Keratinocyte (primary cell): ENCODE data around the gene MUC15. TPM values are rescaled to one million over a fixed set of nuclear protein-coding genes. Genes with fewer than 3 reads are reported as not detected.

ENCODE experiments used
- DNase-seq: peaks from one replicate; pipeline ENCODE4 v3.0.0-alpha.2; 2011; ENCODE audit warnings: low read depth, missing footprints, low spot score
- FAIRE-seq: peaks from 2 replicates; lab custom pipeline; 2011; peaks lifted over from hg19 to GRCh38; lab: Jason Lieb, UNC
- H2AFZ ChIP-seq: 2 replicates; pipeline ENCODE4 v1.6.0; 2012; ENCODE audit warnings: low read length, control low read depth, inconsistent platforms; ENCODE audit not compliant: control insufficient read depth
- H3K27ac ChIP-seq: 2 replicates; pipeline ENCODE4 v1.5.1; 2011; ENCODE audit warnings: low read length; ENCODE audit not compliant: control insufficient read depth, insufficient read depth
- H3K27me3 ChIP-seq: 3 replicates; pipeline ENCODE4 v1.6.0; 2011; ENCODE audit warnings: low read length; ENCODE audit not compliant: control insufficient read depth, insufficient read depth; ENCODE audit errors: extremely low read depth
- H3K36me3 ChIP-seq, 2 experiments: 2 replicates in 1 of 2; 3 replicates in 1 of 2; pipeline ENCODE4 v1.5.1; 2011; ENCODE audit warnings: low read length in 2 of 2, mild to moderate bottlenecking in 1 of 2; ENCODE audit not compliant: control insufficient read depth in 2 of 2, insufficient read depth in 2 of 2; ENCODE audit errors: extremely low read depth in 1 of 2
- H3K4me1 ChIP-seq: 3 replicates; pipeline ENCODE4 v1.5.1; 2011; ENCODE audit warnings: low read length; ENCODE audit not compliant: control insufficient read depth, insufficient read depth; ENCODE audit errors: extremely low read depth
- H3K4me2 ChIP-seq: 3 replicates; pipeline ENCODE4 v1.6.0; 2011; ENCODE audit warnings: low read depth, low read length; ENCODE audit not compliant: control insufficient read depth, insufficient read depth; ENCODE audit errors: extremely low read depth
- H3K4me3 ChIP-seq, 3 experiments: fragments of 200-600 bp in 1 of 3; sonication (generic) in 1 of 3; 2 replicates in 2 of 3; 3 replicates in 1 of 3; pipeline ENCODE4 v1.5.1; 2011 to 2016; ENCODE audit warnings: low read length in 3 of 3, mild to moderate bottlenecking in 3 of 3, control low read depth in 2 of 3, inconsistent platforms in 1 of 3, low read depth in 1 of 3, mixed read lengths in 1 of 3, mixed run types in 1 of 3, moderate library complexity in 1 of 3; ENCODE audit not compliant: control insufficient read depth in 2 of 3, insufficient read depth in 2 of 3; ENCODE audit errors: extremely low read depth in 1 of 3
- H3K79me2 ChIP-seq: 2 replicates; pipeline ENCODE4 v1.6.0; 2012; ENCODE audit warnings: low read length; ENCODE audit not compliant: control insufficient read depth, insufficient read depth
- H3K9ac ChIP-seq: 3 replicates; pipeline ENCODE4 v1.6.0; 2011; ENCODE audit warnings: low read length; ENCODE audit not compliant: control insufficient read depth, insufficient read depth; ENCODE audit errors: extremely low read depth
- H3K9me1 ChIP-seq: 3 replicates; pipeline ENCODE4 v1.6.0; 2011; ENCODE audit warnings: low read length; ENCODE audit not compliant: control insufficient read depth, insufficient read depth; ENCODE audit errors: extremely low read depth
- H3K9me3 ChIP-seq: 2 replicates; pipeline ENCODE4 v1.5.1; 2012; ENCODE audit warnings: low read depth, low read length; ENCODE audit not compliant: control insufficient read depth
- H4K20me1 ChIP-seq: 3 replicates; pipeline ENCODE4 v1.6.0; 2011; ENCODE audit warnings: low read length; ENCODE audit not compliant: control insufficient read depth, insufficient read depth; ENCODE audit errors: extremely low read depth
- EZH2 ChIP-seq: IDR thresholded peaks from one replicate; pipeline ENCODE4 v1.6.1; 2012; ENCODE audit warnings: inconsistent platforms, mild to moderate bottlenecking, low read length, moderate library complexity
- dilution Hi-C: fragments of 300-500 bp; cut with MboI; formaldehyde crosslinking; loops from one replicate; pipeline ENCODE4 v1.7.0; 2020; ENCODE audit warnings: low sequenced_read_pairs; ENCODE audit not compliant: extremely low pct_ligation_motif_present
- polyA plus RNA-seq, 5 experiments: library from polyadenylated mRNA; depleted of rRNA in 3 of 5; stranded (reverse) in 3 of 5; stranded (forward) in 1 of 5; unstranded in 1 of 5; fragments of >200 nt; gene quantifications; 1 replicate in 1 of 5; 2 replicates in 3 of 5; 3 replicates in 1 of 5; pipeline versions ENCODE4 v1.2.1 to v1.2.3, GENCODE V29; 2011 to 2012; ENCODE audit warnings: missing spikeins in 2 of 5, low read depth in 1 of 5, low replicate concordance in 1 of 5
- TF ChIP-seq, protein P1 (sequence below), 3 experiments: IDR thresholded peaks in 1 of 3; conservative IDR thresholded peaks in 1 of 3; optimal IDR thresholded peaks in 1 of 3; 2 replicates in 2 of 3; 3 replicates in 1 of 3; pipeline versions ENCODE3 to v1.5.1; 2011; ENCODE audit warnings: low read length in 3 of 3, mild to moderate bottlenecking in 3 of 3, moderate library complexity in 2 of 3, control low read depth in 1 of 3, inconsistent platforms in 1 of 3; ENCODE audit not compliant: insufficient read depth in 2 of 3; ENCODE audit errors: extremely low read depth in 1 of 3

Gene MUC15
- polyA plus RNA-seq, 1 donor (not counting 4 experiments of a cell fraction or from before 2014, with no cell fraction given) = 1.5 TPM

DNA sequence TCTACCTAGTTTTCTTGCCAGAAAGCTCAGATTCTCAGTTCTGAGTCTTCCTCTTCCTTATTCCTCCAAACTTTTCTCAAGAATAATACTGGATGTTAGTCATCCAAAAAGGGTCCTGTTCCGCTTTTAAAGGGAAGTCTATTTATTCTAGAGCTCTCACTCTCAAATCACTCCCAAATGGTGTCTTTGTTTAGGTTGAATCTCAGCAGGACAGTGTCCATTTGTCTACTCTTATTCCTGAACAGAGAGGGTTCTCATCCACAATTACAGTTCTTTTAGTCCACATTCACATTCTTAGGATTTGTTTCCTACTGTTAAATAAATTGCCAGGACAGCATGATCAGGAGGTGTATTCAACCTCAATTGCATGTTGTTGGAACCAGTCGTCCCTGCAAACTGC, 61.3 kb downstream of the MUC15 start:
- H3K36me3 ChIP-seq = no peaks in the 10 kb centered on the region
- FAIRE-seq (no peak), DNase-seq (no peak)
- H3K79me2 ChIP-seq = no peaks in the 10 kb centered on the region
- no peak overlapping the region for H3K9ac ChIP-seq
- no peak overlapping the region for H3K4me3 ChIP-seq
- H3K9me1 ChIP-seq = no peaks in the 10 kb centered on the region
- H3K27me3 ChIP-seq = no peaks in the 10 kb centered on the region
- H2AFZ ChIP-seq = no peak overlapping the region
- H3K4me1 ChIP-seq = no peaks in the 10 kb centered on the region
- H3K4me2 ChIP-seq = no peak overlapping the region
- TF ChIP-seq, protein P1, sequence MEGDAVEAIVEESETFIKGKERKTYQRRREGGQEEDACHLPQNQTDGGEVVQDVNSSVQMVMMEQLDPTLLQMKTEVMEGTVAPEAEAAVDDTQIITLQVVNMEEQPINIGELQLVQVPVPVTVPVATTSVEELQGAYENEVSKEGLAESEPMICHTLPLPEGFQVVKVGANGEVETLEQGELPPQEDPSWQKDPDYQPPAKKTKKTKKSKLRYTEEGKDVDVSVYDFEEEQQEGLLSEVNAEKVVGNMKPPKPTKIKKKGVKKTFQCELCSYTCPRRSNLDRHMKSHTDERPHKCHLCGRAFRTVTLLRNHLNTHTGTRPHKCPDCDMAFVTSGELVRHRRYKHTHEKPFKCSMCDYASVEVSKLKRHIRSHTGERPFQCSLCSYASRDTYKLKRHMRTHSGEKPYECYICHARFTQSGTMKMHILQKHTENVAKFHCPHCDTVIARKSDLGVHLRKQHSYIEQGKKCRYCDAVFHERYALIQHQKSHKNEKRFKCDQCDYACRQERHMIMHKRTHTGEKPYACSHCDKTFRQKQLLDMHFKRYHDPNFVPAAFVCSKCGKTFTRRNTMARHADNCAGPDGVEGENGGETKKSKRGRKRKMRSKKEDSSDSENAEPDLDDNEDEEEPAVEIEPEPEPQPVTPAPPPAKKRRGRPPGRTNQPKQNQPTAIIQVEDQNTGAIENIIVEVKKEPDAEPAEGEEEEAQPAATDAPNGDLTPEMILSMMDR (optimal IDR thresholded peaks at IDR 0.05 in 1 of 3, IDR thresholded peaks at IDR 0.05 in 1 of 3, conservative IDR thresholded peaks at IDR 0.05 in 1 of 3; ENCODE audit: extremely low read depth in 1 of 3, insufficient read depth in 2 of 3, low read length in 3 of 3) = no peak
- TF ChIP-seq EZH2 = no peak
- no peaks in the 10 kb centered on the region for H3K9me3 ChIP-seq
- dilution Hi-C loops = no loop called here
- H4K20me1 ChIP-seq = no peaks in the 10 kb centered on the region
- no peak overlapping the region for H3K27ac ChIP-seq

DNA sequence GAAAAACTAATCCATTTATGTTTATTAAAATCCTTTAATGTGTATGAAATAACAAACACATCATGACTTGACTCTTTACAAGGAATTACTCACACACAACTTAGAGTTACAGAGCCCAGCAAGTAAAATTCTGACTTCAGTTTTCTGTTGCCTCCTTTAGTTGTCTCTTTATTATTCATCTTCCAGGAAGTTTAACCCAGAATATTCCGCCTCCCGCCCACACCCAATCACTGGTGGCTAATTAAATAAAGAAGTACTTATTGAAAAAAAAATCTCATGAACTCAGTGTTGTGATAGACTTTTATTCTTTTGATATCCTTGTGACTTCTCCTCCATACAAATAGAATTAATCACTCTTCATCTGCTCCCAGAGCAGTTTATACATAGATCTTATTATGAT, 61.9 kb downstream of the MUC15 start:
- Histone ChIP-seq H3K9me1 (no peaks in the 10 kb centered on the region), H3K4me1 (no peaks in the 10 kb centered on the region), H3K4me2 (no peak overlapping the region), H3K27me3 (no peaks in the 10 kb centered on the region), H2AFZ (no peak overlapping the region), H3K9ac (no peak overlapping the region), H4K20me1 (no peaks in the 10 kb centered on the region), H3K4me3 (no peak overlapping the region), H3K79me2 (no peaks in the 10 kb centered on the region), H3K27ac (no peak overlapping the region), H3K9me3 (no peaks in the 10 kb centered on the region), H3K36me3 (no peaks in the 10 kb centered on the region)
- TF ChIP-seq EZH2 = no peak
- TF ChIP-seq, protein P1 (optimal IDR thresholded peaks at IDR 0.05 in 1 of 3, IDR thresholded peaks at IDR 0.05 in 1 of 3, conservative IDR thresholded peaks at IDR 0.05 in 1 of 3; ENCODE audit: extremely low read depth in 1 of 3, insufficient read depth in 2 of 3, low read length in 3 of 3) = no peak
- FAIRE-seq (no peak), DNase-seq (no peak)
- dilution Hi-C loops = no loop called here

Other genes with a start within 250 kb of the MUC15 start
- 0.01 TPM in 2 of 3 replicates, not detected in the other for gene ANO3, start 240.1 kb downstream of the MUC15 start, polyA plus RNA-seq
- gene SLC5A12, start 149.8 kb upstream of the MUC15 start, polyA plus RNA-seq = not detected in 3 replicates